Measurements from ENCODE around the gene REPS1.

The REPS1 gene

DNA sequence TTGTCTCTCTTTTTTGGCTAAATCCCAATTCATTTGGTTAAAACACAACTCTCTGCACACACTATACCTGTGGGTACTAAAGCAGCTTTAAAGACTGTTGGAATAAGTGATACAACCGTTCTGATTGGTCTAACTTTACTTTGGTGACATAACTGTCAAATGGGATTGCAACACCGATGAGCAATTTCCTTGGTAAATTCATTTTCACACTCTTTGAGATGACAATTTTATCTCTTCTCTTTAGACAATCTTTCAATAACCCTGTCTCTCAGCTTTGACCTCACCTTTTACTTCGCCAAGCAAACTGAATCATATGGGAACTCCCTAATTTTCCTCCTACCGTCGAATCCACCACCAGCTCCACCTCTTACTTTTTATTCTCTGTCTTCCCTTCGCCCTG, 131.4 kb downstream of the REPS1 start:
- DNase-seq (ENCODE audit: low read depth in 3 of 3) = no peak

Data from stimulated activated CD4-positive, alpha-beta T cell treated with anti-CD3 and anti-CD28 coated beads, TNF-alpha, amount 100 ng/mL, for 24 hours (primary cell).